Measurements from ENCODE around the gene CEP192. TPM values are rescaled to one million over a fixed set of nuclear protein-coding genes. Genes with fewer than 3 reads are reported as not detected.
A peak's percentile ranks its signal among the peaks of the same experiment; 100 is the strongest.
"Not testable (repeated sequence)": the region's sequence is repeated elsewhere in the genome, so short reads cannot be mapped to it uniquely, and the experiment has no call there.

Gene CEP192
- total and polyA plus RNA-seq, 10 of the 15 experiments (the other 5 are each of a cell fraction or from before 2014, with no cell fraction given) = 15.4 to 58.2 (median 29.6) TPM

GRCh38 chr18:12997330-12997729 lies 6.2 kb downstream of the CEP192 start:
- peaks cover 33% of the 10 kb centered on the region for H3K4me1 ChIP-seq (ENCODE audit: control insufficient read depth, insufficient read depth, low read length)
- intact Hi-C loops (cut with micrococcal nuclease; ENCODE audit: unreplicated experiment) = loop anchor here (10.0 kb wide), 2 partner anchors 567 to 737 kb away; no protein-coding TSS in a partner anchor
- in situ Hi-C loops (cut with MboI); H2AFZ ChIP-seq (ENCODE audit: control insufficient read depth, low read depth, low read length); H3K27ac ChIP-seq (ENCODE audit: control insufficient read depth, insufficient read depth); BruUV-seq (replicated peaks); H3K9ac ChIP-seq (ENCODE audit: control insufficient read depth, insufficient read depth, low read length); H3K27me3 ChIP-seq (replicated peaks in 1 of 2; ENCODE audit: control insufficient read depth in 2 of 2, insufficient read depth in 2 of 2, low read length in 1 of 2); H4K20me1 ChIP-seq (ENCODE audit: control insufficient read depth, insufficient read depth); H3K9me3 ChIP-seq (replicated peaks; ENCODE audit: control insufficient read depth, insufficient read depth, low read length); DNase-seq (ENCODE audit: low read depth, low spot score); H3K36me3 ChIP-seq (ENCODE audit: control insufficient read depth in 2 of 2, insufficient read depth in 2 of 2, low read length in 1 of 2); H3K4me2 ChIP-seq (ENCODE audit: control insufficient read depth, insufficient read depth); FAIRE-seq; ATAC-seq: not testable (repeated sequence)
- peaks cover 89% of the 10 kb centered on the region for H3K79me2 ChIP-seq (ENCODE audit: control insufficient read depth, insufficient read depth, low read length)
- SMC1A ChIA-PET (ENCODE audit: uncharacterized antibody, unreplicated experiment) = interaction anchor here (1.6 to 2.5 kb wide), 3 partner anchors 9 to 27 kb away, joined by 7 to 14 read pairs (median 7); no protein-coding TSS in a partner anchor
- POLR2A ChIA-PET = interaction anchor here (1.7 kb wide), 1 partner anchor 8 kb away, joined by 6 read pairs; no protein-coding TSS in a partner anchor
- peak overlapping the region; percentile 19; the same call in 1 of the 2 replicates for H3K4me3 ChIP-seq
- RAD21 ChIA-PET (ENCODE audit: unreplicated experiment) = interaction anchor here (1.3 kb wide), 1 partner anchor 588 kb away, joined by 3 read pairs; no protein-coding TSS in a partner anchor
- WGBS (ENCODE audit: insufficient coverage, insufficient replicate concordance, low lambda C conversion rate, missing lambda C conversion rate) = 91% methylated on average over 2 of the region's 2 CpGs
- CTCF ChIA-PET = interaction anchor here (0.8 to 2.2 kb wide), 5 partner anchors 9 to 162 kb away, joined by 3 to 7 read pairs (median 5); no protein-coding TSS in a partner anchor

- RAD21 ChIA-PET (ENCODE audit: unreplicated experiment) = interaction anchor here (0.6 to 1.3 kb wide), 3 partner anchors 161 to 587 kb away, joined by 3 to 4 read pairs (median 4); no protein-coding TSS in a partner anchor
- TF ChIP-seq RUNX3 (IDR thresholded peaks at IDR 0.05; ENCODE audit: low read length) = peak; percentile 88
- no peak for TF ChIP-seq CBX5 (IDR thresholded peaks at IDR 0.05; ENCODE audit: low read depth)
- TF ChIP-seq E4F1 (IDR thresholded peaks at IDR 0.05; ENCODE audit: borderline replicate concordance, partially characterized antibody) = no peak
- no peak for TF ChIP-seq MAX (IDR thresholded peaks at IDR 0.05; ENCODE audit: low read depth, low read length)
- TF ChIP-seq SMARCA5 (IDR thresholded peaks at IDR 0.05) = no peak
- TF ChIP-seq BHLHE40 (IDR thresholded peaks at IDR 0.05; ENCODE audit: borderline replicate concordance in 1 of 2, low read depth in 2 of 2, low read length in 1 of 2) = peak in 1 of 2 experiments; percentile 23; a peak in 1 of 4 replicates
- TF ChIP-seq EP300 (IDR thresholded peaks at IDR 0.05; ENCODE audit: borderline replicate concordance in 1 of 2, control insufficient read depth in 1 of 2, low read depth in 2 of 2, low read length in 2 of 2) = 0 out of 4 replicates have a peak, but pooled peaks have one; percentile 5 to 20
- no peak for TF ChIP-seq ASH2L (IDR thresholded peaks at IDR 0.05; ENCODE audit: borderline replicate concordance, low read depth)
These were observed 7.3 kb downstream of the CEP192 start for GRCh38 chr18:12998332-12999060.

More at GRCh38 chr18:12998332-12999060, 7.3 kb downstream of the CEP192 start:
- peaks cover 1 to 4% of the 10 kb centered on the region in 2 experiments for H3K36me3 ChIP-seq (ENCODE audit: control insufficient read depth in 2 of 2, insufficient read depth in 2 of 2, low read length in 1 of 2)
- H2AFZ ChIP-seq (ENCODE audit: control insufficient read depth, low read depth, low read length) = no peak overlapping the region; the same call in 1 of the 2 replicates
- no peak for FAIRE-seq
- WGBS (ENCODE audit: insufficient coverage, insufficient replicate concordance, low lambda C conversion rate, missing lambda C conversion rate) = 0% methylated on average over 6 of the region's 6 CpGs
- SMC1A ChIA-PET (ENCODE audit: uncharacterized antibody, unreplicated experiment) = interaction anchor here (0.6 to 2.5 kb wide), 11 partner anchors 7 to 616 kb away, joined by 3 to 14 read pairs (median 6); partner anchors contain the start of gene CEP192
- peak; percentile 68 for ATAC-seq
- CTCF ChIA-PET = interaction anchor here (0.8 to 2.2 kb wide), 9 partner anchors 7 to 559 kb away, joined by 3 to 7 read pairs (median 5); partner anchors contain the start of gene CEP192
- no peaks in the 10 kb centered on the region for H4K20me1 ChIP-seq (ENCODE audit: control insufficient read depth, insufficient read depth)
- H3K4me2 ChIP-seq (ENCODE audit: control insufficient read depth, insufficient read depth) = peak overlapping the region; percentile 88
- H3K4me3 ChIP-seq = peak overlapping the region; percentile 46
- H3K4me1 ChIP-seq (ENCODE audit: control insufficient read depth, insufficient read depth, low read length) = peaks cover 34% of the 10 kb centered on the region
- peaks cover 81% of the 10 kb centered on the region for H3K79me2 ChIP-seq (ENCODE audit: control insufficient read depth, insufficient read depth, low read length)
- peak; percentile 62 for DNase-seq (ENCODE audit: low read depth, low spot score)
- BruUV-seq (replicated peaks) = no TSS peak
- in situ Hi-C loops (cut with MboI) = no loop called here
- H3K9ac ChIP-seq (ENCODE audit: control insufficient read depth, insufficient read depth, low read length) = peak overlapping the region; percentile 45
- intact Hi-C loops (cut with micrococcal nuclease; ENCODE audit: unreplicated experiment) = loop anchor here (10.0 kb wide), 2 partner anchors 566 to 736 kb away; no protein-coding TSS in a partner anchor
- H3K27me3 ChIP-seq (replicated peaks in 1 of 2; ENCODE audit: control insufficient read depth in 2 of 2, insufficient read depth in 2 of 2, low read length in 1 of 2) = no peaks in the 10 kb centered on the region
- no peaks in the 10 kb centered on the region; the same call in 2 of the 3 replicates for H3K9me3 ChIP-seq (replicated peaks; ENCODE audit: control insufficient read depth, insufficient read depth, low read length)
- peak overlapping the region; percentile 88 for H3K27ac ChIP-seq (ENCODE audit: control insufficient read depth, insufficient read depth)
- POLR2A ChIA-PET = interaction anchor here (0.6 to 2.2 kb wide), 6 partner anchors 8 to 154 kb away, joined by 3 to 17 read pairs (median 4); partner anchors contain the start of gene CEP192
